ENCODE results near the gene RNF115. TPM values are rescaled to one million over a fixed set of nuclear protein-coding genes. Genes with fewer than 3 reads are reported as not detected.

The RNF115 gene
- total RNA-seq, 1 donor from 2014 or later, result 16.5 TPM

GRCh38 chr1:145695821-145696629 lies 127.9 kb downstream of the RNF115 start:
- TF ChIP-seq CTCF (IDR thresholded peaks at IDR 0.05), result no peak
- H3K4me1 ChIP-seq, result no peaks in the 10 kb centered on the region
- H3K4me3 ChIP-seq, result no peak overlapping the region
- intact Hi-C loops (cut with DNase I), result no loop called here
- no peaks in the 10 kb centered on the region for H3K27me3 ChIP-seq
- no peak for DNase-seq (ENCODE audit: low spot score in 2 of 2)
- no peaks in the 10 kb centered on the region for H3K36me3 ChIP-seq
- H3K9me3 ChIP-seq, result no peaks in the 10 kb centered on the region
- no peak overlapping the region for H3K27ac ChIP-seq

DNA sequence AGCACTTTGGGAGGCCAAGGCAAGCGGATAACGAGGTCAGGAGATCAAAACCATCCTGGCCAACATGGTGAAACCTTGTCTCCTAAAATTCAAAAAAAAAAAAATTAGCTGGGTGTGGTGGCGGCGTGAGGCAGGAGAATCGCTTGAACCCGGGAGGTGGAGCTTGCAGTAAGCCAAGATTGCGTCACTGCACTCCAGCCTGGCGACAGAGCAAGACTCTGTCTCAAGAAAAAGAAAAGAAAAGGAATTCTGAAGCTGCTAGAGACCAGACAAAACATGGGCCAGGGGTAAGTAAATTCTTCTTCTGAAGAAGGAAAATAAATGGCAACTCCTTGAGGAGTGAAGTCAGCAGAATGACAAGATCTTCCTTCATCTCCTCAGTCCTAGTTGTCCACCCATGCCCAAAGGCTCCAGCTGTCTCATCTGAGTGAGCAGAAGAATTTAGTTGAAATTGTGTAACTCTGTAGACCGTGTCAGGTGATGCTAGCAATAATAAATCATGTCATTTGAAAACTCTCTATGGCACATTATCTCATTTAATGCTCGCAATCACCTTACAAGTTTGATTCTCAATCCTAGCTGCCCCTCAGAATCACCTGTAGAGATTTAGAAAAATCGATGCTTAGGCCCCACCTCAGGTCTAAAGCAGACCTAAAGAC lies 131.0 kb downstream of the RNF115 start:
- Histone ChIP-seq H3K27me3 (no peaks in the 10 kb centered on the region), H3K4me1 (no peaks in the 10 kb centered on the region), H3K9me3 (no peaks in the 10 kb centered on the region), H3K4me3 (no peak overlapping the region), H3K36me3 (no peaks in the 10 kb centered on the region), H3K27ac (no peak overlapping the region)
- no peak for DNase-seq (ENCODE audit: low spot score in 2 of 2)
- no peak for TF ChIP-seq CTCF (IDR thresholded peaks at IDR 0.05)
- intact Hi-C loops (cut with DNase I), result no loop called here

DNA sequence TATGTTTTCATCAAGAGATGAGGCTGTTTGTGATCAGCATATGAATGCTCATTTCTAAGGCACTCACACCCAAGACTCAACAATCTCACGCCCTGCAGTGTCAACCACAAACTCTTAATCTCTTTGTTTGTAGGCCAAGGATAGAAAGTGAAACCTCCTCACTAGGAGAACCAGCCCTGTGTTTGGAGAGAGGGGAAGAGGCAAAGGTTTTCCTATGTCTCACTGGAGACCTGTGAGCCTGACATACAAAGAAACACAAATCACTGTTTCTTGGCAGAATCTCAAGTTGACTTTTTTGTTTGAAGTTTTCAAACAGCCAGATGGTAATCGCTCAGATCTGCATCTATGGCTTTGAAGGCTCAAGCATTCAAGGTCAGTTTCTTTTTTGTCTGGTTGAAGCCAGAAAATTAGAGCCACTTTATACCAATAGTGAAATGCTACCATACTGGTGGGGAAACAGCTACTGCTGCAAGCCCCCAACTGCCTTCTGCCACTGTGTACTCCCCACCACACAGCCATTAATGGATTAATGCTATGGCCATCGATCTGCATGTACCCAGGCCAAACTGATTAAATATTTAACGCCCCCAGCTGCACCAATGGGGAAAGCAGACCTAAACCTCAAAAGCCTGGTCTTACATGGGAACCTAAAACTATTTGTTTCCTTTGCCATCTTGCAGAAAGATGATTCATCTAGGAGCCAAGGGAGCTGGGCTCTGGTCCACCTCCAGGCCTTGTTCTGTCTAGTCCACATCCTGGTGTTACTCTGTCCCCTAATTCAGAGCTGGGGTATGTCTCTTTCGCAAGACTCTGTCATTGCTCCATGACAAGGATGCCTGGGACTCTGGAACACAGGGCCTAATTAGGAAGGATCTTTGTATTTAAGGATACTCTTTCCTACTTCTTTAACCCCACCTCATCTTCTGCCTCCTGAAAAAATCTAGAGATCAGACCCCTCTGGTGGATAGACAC lies 133.0 kb downstream of the RNF115 start:
- intact Hi-C loops (cut with DNase I), result no loop called here
- Histone ChIP-seq H3K27ac (no peak overlapping the region), H3K9me3 (no peaks in the 10 kb centered on the region), H3K4me1 (no peaks in the 10 kb centered on the region), H3K36me3 (no peaks in the 10 kb centered on the region), H3K4me3 (no peak overlapping the region), H3K27me3 (no peaks in the 10 kb centered on the region)
- DNase-seq (ENCODE audit: low spot score in 2 of 2), result no peak
- TF ChIP-seq CTCF (IDR thresholded peaks at IDR 0.05), result no peak

- Histone ChIP-seq H3K9me3 (no peaks in the 10 kb centered on the region), H3K4me3 (no peak overlapping the region), H3K27me3 (no peaks in the 10 kb centered on the region), H3K27ac (no peak overlapping the region), H3K4me1 (no peaks in the 10 kb centered on the region), H3K36me3 (no peaks in the 10 kb centered on the region)
- DNase-seq (ENCODE audit: low spot score in 2 of 2), result no peak
- TF ChIP-seq CTCF (IDR thresholded peaks at IDR 0.05), result no peak
- intact Hi-C loops (cut with DNase I), result no loop called here
Measured at GRCh38 chr1:145689922-145690321, 134.0 kb downstream of the RNF115 start.

GRCh38 chr1:145688924-145689323 lies 135.0 kb downstream of the RNF115 start:
- H3K27ac ChIP-seq, result no peak overlapping the region
- H3K27me3 ChIP-seq, result no peaks in the 10 kb centered on the region
- H3K9me3 ChIP-seq, result no peaks in the 10 kb centered on the region
- TF ChIP-seq CTCF (IDR thresholded peaks at IDR 0.05), result no peak
- no peaks in the 10 kb centered on the region for H3K36me3 ChIP-seq
- intact Hi-C loops (cut with DNase I), result no loop called here
- no peak for DNase-seq (ENCODE audit: low spot score in 2 of 2)
- no peak overlapping the region for H3K4me3 ChIP-seq
- no peaks in the 10 kb centered on the region for H3K4me1 ChIP-seq

Other genes with a start within 250 kb of the RNF115 start
- gene GPR89A, start 216.1 kb downstream of the RNF115 start, total RNA-seq, result 12.3 TPM
- gene PDZK1, start 116.7 kb downstream of the RNF115 start, total RNA-seq, result not detected
- gene CD160, start 104.6 kb downstream of the RNF115 start, total RNA-seq, result not detected
- gene POLR3C, start 105 bp upstream of the RNF115 start, total RNA-seq, result 18.9 TPM
- gene NUDT17, start 21.5 kb upstream of the RNF115 start, total RNA-seq, result not detected
- gene PIAS3, start 35.0 kb upstream of the RNF115 start, total RNA-seq, result 44.4 TPM
- gene ANKRD35, start 61.8 kb upstream of the RNF115 start, total RNA-seq, result 19.9 TPM
- gene ITGA10, start 86.0 kb upstream of the RNF115 start, total RNA-seq, result 83.1 TPM
- 11.2 TPM for gene PEX11B, start 94.6 kb upstream of the RNF115 start, total RNA-seq
- gene RBM8A, start 103.4 kb upstream of the RNF115 start, total RNA-seq, result 48.9 TPM
- gene LIX1L, start 133.9 kb upstream of the RNF115 start, total RNA-seq, result 44.0 TPM
- gene ANKRD34A, start 140.5 kb upstream of the RNF115 start, total RNA-seq, result 13.6 TPM
- 22.9 TPM for gene POLR3GL, start 140.6 kb upstream of the RNF115 start, total RNA-seq
- gene TXNIP, start 172.5 kb upstream of the RNF115 start, total RNA-seq, result 877 TPM
- not detected for gene HJV, start 197.6 kb upstream of the RNF115 start, total RNA-seq

Data from ascending aorta (tissue), 2 donors.